K562 (cell line): ENCODE data around the gene PPHLN1. TPM values are rescaled to one million over a fixed set of nuclear protein-coding genes. Genes with fewer than 3 reads are reported as not detected.

Source experiments
- ATAC-seq: fragments of 200-7000 bp; cut with Tn5 transposase; 3 replicates; pipeline ENCODE4 v1.9.1; 2020; ENCODE audit warnings: moderate library complexity
- BruUV-seq: library from RNA; stranded (reverse); fragments of 400-500 nt; replicated peaks from 2 replicates; lab custom pipeline; 2021; lab: Mats Ljungman, UMichigan
- CTCF ChIA-PET: fragments of 300-600 bp; formaldehyde crosslinking; extraction: SDS; loops from one replicate; lab custom pipeline; 2021; ENCODE audit warnings: low intra/inter-chr PET ratio; lab: Yijun Ruan, JAX
- POLR2A ChIA-PET: fragments of 300-600, 350-650 bp; sonication (Branson Sonifier 250); formaldehyde crosslinking; extraction: SDS; loops from one replicate; lab custom pipeline; 2021; ENCODE audit warnings: antibody characterized with exemption, inconsistent platforms; lab: Yijun Ruan, JAX
- DNase-seq, 4 experiments: peaks; one replicate each; pipeline versions ENCODE4 v3.0.0 to v3.0.0-alpha.2; 2011 to 2018; ENCODE audit warnings: low spot score in 3 of 4, mixed read lengths in 3 of 4; ENCODE audit errors: extremely low read depth in 1 of 4
- FAIRE-seq: peaks from 2 replicates; lab custom pipeline; 2011; peaks lifted over from hg19 to GRCh38; lab: Jason Lieb, UNC
- H2AFZ ChIP-seq: 2 replicates; pipeline ENCODE4 v1.6.0; 2011; ENCODE audit warnings: low read depth, low read length, control low read depth, inconsistent platforms
- H3K27ac ChIP-seq: fragments of 200-600 bp; 3 replicates; pipeline ENCODE4 v1.8.0; 2011; ENCODE audit warnings: low read depth, mild to moderate bottlenecking, control low read depth, inconsistent platforms, low read length, moderate library complexity, mixed read lengths; ENCODE audit errors: extremely low read depth
- H3K27me3 ChIP-seq, 2 experiments: fragments of 300-600 bp in 1 of 2; 2 replicates in 1 of 2; 3 replicates in 1 of 2; pipeline versions ENCODE4 v1.6.0 to v1.8.0; 2011; ENCODE audit warnings: inconsistent platforms in 2 of 2, low read length in 2 of 2, mild to moderate bottlenecking in 1 of 2, mixed read lengths in 1 of 2, moderate library complexity in 1 of 2; ENCODE audit not compliant: control insufficient read depth in 2 of 2, insufficient read depth in 2 of 2
- H3K36me3 ChIP-seq: fragments of 300-600 bp; 3 replicates; pipeline ENCODE4 v1.8.0; 2011; ENCODE audit warnings: mild to moderate bottlenecking, low read length, inconsistent platforms; ENCODE audit not compliant: control insufficient read depth, insufficient read depth
- H3K4me1 ChIP-seq, 2 experiments: fragments of 200-600 bp in 1 of 2; replicated peaks in 1 of 2; 2 replicates in 1 of 2; 3 replicates in 1 of 2; pipeline versions ENCODE4 v1.5.1 to v1.8.0; 2011; ENCODE audit warnings: inconsistent platforms in 2 of 2, low read length in 2 of 2, mild to moderate bottlenecking in 1 of 2, mixed read lengths in 1 of 2, moderate library complexity in 1 of 2; ENCODE audit not compliant: control insufficient read depth in 2 of 2, insufficient read depth in 2 of 2
- H3K4me2 ChIP-seq: 2 replicates; pipeline ENCODE4 v1.6.1; 2011; ENCODE audit warnings: low read length, control low read depth, inconsistent platforms, mixed read lengths; ENCODE audit not compliant: insufficient read depth
- H3K4me3 ChIP-seq: fragments of 200-600 bp; sonication (generic), shearing (Covaris generic); 2 replicates; pipeline ENCODE4 v1.5.1; 2016; ENCODE audit warnings: control low read depth, inconsistent platforms
- H3K79me2 ChIP-seq: fragments of 200-600 bp; 3 replicates; pipeline ENCODE4 v1.8.0; 2011; ENCODE audit warnings: low read length, inconsistent platforms; ENCODE audit not compliant: control insufficient read depth, insufficient read depth
- H3K9ac ChIP-seq, 2 experiments: 2 replicates each; pipeline versions ENCODE4 v1.6.0 to v1.6.1; 2011; ENCODE audit warnings: low read depth in 2 of 2, low read length in 2 of 2, control low read depth in 1 of 2, inconsistent platforms in 1 of 2, mild to moderate bottlenecking in 1 of 2, mixed read lengths in 1 of 2; ENCODE audit not compliant: insufficient read depth in 1 of 2
- H3K9me1 ChIP-seq: one replicate; pipeline ENCODE4 v1.6.0; 2011; ENCODE audit warnings: inconsistent platforms, mild to moderate bottlenecking, low read length, moderate library complexity; ENCODE audit not compliant: control insufficient read depth, insufficient read depth
- H3K9me3 ChIP-seq: replicated peaks from 2 replicates; pipeline ENCODE4 v1.5.1; 2011; ENCODE audit warnings: low read depth, low read length, inconsistent platforms; ENCODE audit not compliant: control insufficient read depth, insufficient read depth
- H4K20me1 ChIP-seq: replicated peaks from 2 replicates; pipeline ENCODE4 v1.6.1; 2011; ENCODE audit warnings: low read length, inconsistent platforms, mixed read lengths; ENCODE audit not compliant: control insufficient read depth, insufficient read depth
- ARID4B ChIP-seq: sonication (generic); formaldehyde crosslinking; IDR thresholded peaks from 2 replicates; pipeline ENCODE4 v1.8.0; 2022; ENCODE audit warnings: mild to moderate bottlenecking, missing genetic modification reagents
- HNRNPK ChIP-seq: fragments of 200-400 bp; formaldehyde crosslinking; IDR thresholded peaks from one replicate; pipeline ENCODE4 v1.6.1; 2018; ENCODE audit warnings: mild to moderate bottlenecking, low read depth, low read length; ENCODE audit not compliant: poor library complexity, severe bottlenecking
- JUND ChIP-seq, 2 experiments: IDR thresholded peaks; 2 replicates in 1 of 2; 3 replicates in 1 of 2; pipeline ENCODE4 v1.6.1; 2011; ENCODE audit warnings: borderline replicate concordance in 2 of 2, low read depth in 2 of 2, low read length in 2 of 2, improper control_type of control experiment in 1 of 2, missing biosample characterization in 1 of 2, missing genetic modification characterization in 1 of 2, missing genetic modification reagents in 1 of 2
- MAFK ChIP-seq: IDR thresholded peaks from 2 replicates; pipeline ENCODE4 v1.6.1; 2011; ENCODE audit warnings: low read length, improper control_type of control experiment
- TAF1 ChIP-seq: IDR thresholded peaks from 2 replicates; pipeline ENCODE4 v1.6.1; 2011; ENCODE audit warnings: mild to moderate bottlenecking, low read length, moderate library complexity; ENCODE audit not compliant: insufficient read depth, control insufficient read depth, severe bottlenecking; ENCODE audit errors: extremely low read depth
- WGBS: fragments of 100-300 bp; shearing (Covaris generic); methylation state at CpG from one replicate; pipeline ENCODE4 v1.1.6; 2016; ENCODE audit warnings: low coverage, mixed read lengths; ENCODE audit not compliant: insufficient coverage; ENCODE audit errors: missing lambda C conversion rate; 5-methylcytosine and 5-hydroxymethylcytosine counted together
- in situ Hi-C: fragments of 300-500 bp; cut with MboI; formaldehyde crosslinking; loops from 4 replicates; pipeline ENCODE4 v1.15.0; 2018; ENCODE audit warnings: inconsistent platforms, mixed read lengths
- intact Hi-C: fragments of 100-400 bp; cut with micrococcal nuclease; formaldehyde crosslinking; loops from 2 replicates; pipeline ENCODE4 v1.14.2; 2022
- polyA plus RNA-seq, 8 experiments: library from polyadenylated mRNA; depleted of rRNA in 4 of 8; stranded (reverse) in 5 of 8; unstranded in 3 of 8; fragments of >200 nt; fragmentation: Nextera tagmentation in 2 of 8; fragmentation: Illumina TruSeq in 1 of 8; extraction: Ambion mirVana in 2 of 8; extraction: Trizol in 1 of 8; gene quantifications; 2 replicates each; pipeline versions ENCODE4 v1.2.1 to v1.2.3, GENCODE V29; 2011 to 2014; ENCODE audit warnings: inconsistent platforms in 1 of 8, missing spikeins in 1 of 8
- total RNA-seq, 7 experiments: library from RNA; depleted of rRNA in 6 of 7; stranded (reverse); fragments of >200 nt in 6 of 7; fragmentation: Illumina TruSeq in 2 of 7; extraction: Trizol in 2 of 7; gene quantifications; 2 replicates each; pipeline versions ENCODE4 v1.2.1 to v1.2.3, GENCODE V29; 2011 to 2021; ENCODE audit warnings: low replicate concordance in 1 of 7
- TF ChIP-seq, protein P1 (sequence below): sonication (generic); formaldehyde crosslinking; IDR thresholded peaks from 2 replicates; pipeline ENCODE4 v1.8.0; 2022; ENCODE audit warnings: mild to moderate bottlenecking, low read depth, missing genetic modification reagents

PPHLN1 gene
- total and polyA plus RNA-seq, 9 of the 15 experiments (the other 6 are each of a cell fraction or from before 2014, with no cell fraction given) = 66.3 to 112 (median 93.6) TPM

- Histone ChIP-seq H3K27ac (no peak overlapping the region), H3K9ac (no peak overlapping the region), H3K4me3 (no peak overlapping the region), H4K20me1 (no peaks in the 10 kb centered on the region), H3K27me3 (no peaks in the 10 kb centered on the region), H3K4me1 (peaks cover 0 to 8% of the 10 kb centered on the region in 2 experiments; a peak in 3 of 5 replicates), H2AFZ (0 out of 2 replicates have a peak overlapping the region, but pooled peaks have one; percentile 28), H3K79me2 (no peaks in the 10 kb centered on the region), H3K36me3 (no peaks in the 10 kb centered on the region), H3K4me2 (no peak overlapping the region)
- POLR2A ChIA-PET = no interaction called here
- BruUV-seq = no TSS peak
- DNase-seq (no peak), ATAC-seq (no peak)
- in situ Hi-C loops = no loop called here
- TF ChIP-seq JUND (IDR thresholded peaks at IDR 0.05; ENCODE audit: borderline replicate concordance, low read depth, low read length) (no peak), JUND (tag; IDR thresholded peaks at IDR 0.05; ENCODE audit: borderline replicate concordance, low read depth, low read length) (no peak), ARID4B (no peak), MAFK (no peak), TAF1 (no peak), HNRNPK (no peak)
- TF ChIP-seq, protein P1, sequence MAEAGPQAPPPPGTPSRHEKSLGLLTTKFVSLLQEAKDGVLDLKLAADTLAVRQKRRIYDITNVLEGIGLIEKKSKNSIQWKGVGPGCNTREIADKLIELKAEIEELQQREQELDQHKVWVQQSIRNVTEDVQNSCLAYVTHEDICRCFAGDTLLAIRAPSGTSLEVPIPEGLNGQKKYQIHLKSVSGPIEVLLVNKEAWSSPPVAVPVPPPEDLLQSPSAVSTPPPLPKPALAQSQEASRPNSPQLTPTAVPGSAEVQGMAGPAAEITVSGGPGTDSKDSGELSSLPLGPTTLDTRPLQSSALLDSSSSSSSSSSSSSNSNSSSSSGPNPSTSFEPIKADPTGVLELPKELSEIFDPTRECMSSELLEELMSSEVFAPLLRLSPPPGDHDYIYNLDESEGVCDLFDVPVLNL = no peak
- TF ChIP-seq, all 486 proteins: peak for 0
- intact Hi-C loops = no loop called here
- FAIRE-seq = no peak
- WGBS = 0% methylated on average over 1 of the region's 1 CpG
- Histone ChIP-seq H3K9me3 (no peaks in the 10 kb centered on the region), H3K9me1 (no peaks in the 10 kb centered on the region)
- CTCF ChIA-PET = no interaction called here
Observed at GRCh38 chr12:42473130-42473529, 147.2 kb downstream of the PPHLN1 start.
